ENCODE data around the gene C22orf39. TPM values are rescaled to one million over a fixed set of nuclear protein-coding genes. Genes with fewer than 3 reads are reported as not detected.

C22orf39 gene, protein sequence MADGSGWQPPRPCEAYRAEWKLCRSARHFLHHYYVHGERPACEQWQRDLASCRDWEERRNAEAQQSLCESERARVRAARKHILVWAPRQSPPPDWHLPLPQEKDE
- total RNA-seq (2021): 17.4 and 19.3 TPM in 2 replicates
- long read RNA-seq, transcript C22orf39-202 (3 exons, 3,350 nt): major isoform, 58 of 98 reads
- long read RNA-seq, transcript C22orf39-203 (3 exons, 1,005 nt): minor isoform, 18 of 98 reads
- long read RNA-seq, partial matches to known transcripts: 6 of 98 reads
- long read RNA-seq, other reads (novel, unspliced or antisense): 16 of 98 reads

DNA sequence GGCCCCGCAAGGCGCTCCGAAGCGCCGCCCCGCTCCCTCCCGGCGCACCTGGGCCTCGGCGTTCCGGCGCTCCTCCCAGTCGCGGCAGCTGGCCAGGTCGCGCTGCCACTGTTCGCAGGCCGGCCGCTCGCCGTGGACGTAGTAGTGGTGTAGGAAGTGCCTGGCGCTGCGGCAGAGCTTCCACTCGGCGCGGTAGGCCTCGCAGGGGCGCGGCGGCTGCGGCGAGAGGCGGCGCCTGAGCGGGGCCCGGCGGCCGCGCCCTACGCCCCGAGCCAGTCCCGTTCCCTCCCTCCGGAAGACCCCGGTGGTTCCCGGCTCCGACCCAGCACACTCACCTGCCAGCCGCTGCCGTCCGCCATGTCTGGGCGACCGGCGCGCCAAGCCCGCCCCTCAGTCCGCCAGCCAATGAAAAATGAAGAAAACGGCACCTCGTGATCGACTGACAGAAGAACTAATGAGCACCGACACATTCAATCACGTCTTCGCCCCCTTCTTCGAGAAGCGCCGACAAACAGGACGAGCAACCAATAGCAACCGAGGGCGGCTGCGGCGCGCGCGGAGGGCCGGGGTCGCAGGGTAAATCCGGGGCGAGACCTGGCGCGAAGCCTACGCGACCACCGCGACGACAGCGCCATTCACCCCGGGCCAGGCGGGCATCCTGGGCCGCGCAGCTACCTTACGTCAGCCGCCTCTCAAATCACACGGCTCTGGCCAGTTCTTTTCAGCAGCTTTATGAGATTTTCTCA, at the start of gene C22orf39:
Gene C22orf39 (minus strand): TSS at position 382 of the 746 bp plus-strand sequence. CDS start 23 bp downstream, at position 359.
- Histone ChIP-seq H3K56ac (ENCODE audit: insufficient read length, low read depth, low read length) (no peak within 1 kb of the TSS), H3K27ac (ENCODE audit: insufficient read length, low read depth, low read length) (no peak within 1 kb of the TSS), H3K9me3 (ENCODE audit: control insufficient read depth, low read depth, low read length) (no peaks in the 10 kb centered on the region), H3K14ac (ENCODE audit: insufficient read depth, low read length) (peak within 1 kb of the TSS; percentile 84), H3K18ac (ENCODE audit: insufficient read length, low read depth, low read length) (peak within 1 kb of the TSS; percentile 83), H3K79me1 (ENCODE audit: insufficient read depth, low read depth, low read length, poor library complexity, severe bottlenecking) (no peaks in the 10 kb centered on the region), H2BK12ac (ENCODE audit: insufficient read length, low read depth, low read length) (no peak within 1 kb of the TSS), H3T11ph (ENCODE audit: low read length) (no peak within 1 kb of the TSS), H3K4ac (ENCODE audit: low read depth, low read length) (no peak within 1 kb of the TSS), H3K9ac (ENCODE audit: extremely low read depth, insufficient read length, low read length) (peak within 1 kb of the TSS; percentile 87), H4K91ac (ENCODE audit: insufficient read length, low read depth, low read length) (no peak within 1 kb of the TSS), H2AFZ (ENCODE audit: low read length) (peak within 1 kb of the TSS; percentile 35), H4K8ac (replicated peaks; ENCODE audit: insufficient read length, low read depth, low read length) (no peak within 1 kb of the TSS), H3K23me2 (ENCODE audit: insufficient read length, low read depth, low read length, poor library complexity, severe bottlenecking) (peaks cover 9% of the 10 kb centered on the region), H2BK120ac (ENCODE audit: low read depth, low read length, poor library complexity, severe bottlenecking) (no peak within 1 kb of the TSS), H3K4me2 (ENCODE audit: insufficient read depth, insufficient read length, low read length) (peak within 1 kb of the TSS; percentile 91), H3K27me3 (ENCODE audit: insufficient read depth, low read length) (no peaks in the 10 kb centered on the region; the same call in 1 of the 2 replicates), H2BK15ac (ENCODE audit: low read depth, low read length) (no peak within 1 kb of the TSS), H3K79me2 (ENCODE audit: insufficient read depth, low read length) (no peaks in the 10 kb centered on the region; the same call in 1 of the 2 replicates), H3K23ac (ENCODE audit: insufficient read length, low read depth, low read length) (no peak within 1 kb of the TSS), H4K20me1 (ENCODE audit: control insufficient read depth, insufficient read depth, insufficient read length) (peaks cover 2% of the 10 kb centered on the region), H2AK5ac (ENCODE audit: insufficient read length, low read length) (no peak within 1 kb of the TSS), H2BK5ac (ENCODE audit: insufficient read length, low read length) (no peak within 1 kb of the TSS), H4K5ac (ENCODE audit: insufficient read length, low read depth, low read length) (peak within 1 kb of the TSS; percentile 84), H2BK20ac (ENCODE audit: low read depth, low read length, poor library complexity, severe bottlenecking) (no peak within 1 kb of the TSS), H3K4me1 (ENCODE audit: insufficient read depth, low read length) (no peaks in the 10 kb centered on the region)
- peak within 1 kb of the TSS; percentile 84 to 97 for H3K4me3 Mint-ChIP-seq
- H3K27ac Mint-ChIP-seq: peak within 1 kb of the TSS; percentile 73 to 98 (median 76)
- H3K36me3 Mint-ChIP-seq (ENCODE audit: insufficient read depth in 1 of 3, low read depth in 3 of 3): peaks cover 16 to 55% (median 45%) of the 10 kb centered on the region in 3 experiments
- DNase-seq: peak; percentile 97
- H3K4me1 Mint-ChIP-seq: peaks cover 16 to 18% of the 10 kb centered on the region in 2 experiments
- TF ChIP-seq, protein P1, sequence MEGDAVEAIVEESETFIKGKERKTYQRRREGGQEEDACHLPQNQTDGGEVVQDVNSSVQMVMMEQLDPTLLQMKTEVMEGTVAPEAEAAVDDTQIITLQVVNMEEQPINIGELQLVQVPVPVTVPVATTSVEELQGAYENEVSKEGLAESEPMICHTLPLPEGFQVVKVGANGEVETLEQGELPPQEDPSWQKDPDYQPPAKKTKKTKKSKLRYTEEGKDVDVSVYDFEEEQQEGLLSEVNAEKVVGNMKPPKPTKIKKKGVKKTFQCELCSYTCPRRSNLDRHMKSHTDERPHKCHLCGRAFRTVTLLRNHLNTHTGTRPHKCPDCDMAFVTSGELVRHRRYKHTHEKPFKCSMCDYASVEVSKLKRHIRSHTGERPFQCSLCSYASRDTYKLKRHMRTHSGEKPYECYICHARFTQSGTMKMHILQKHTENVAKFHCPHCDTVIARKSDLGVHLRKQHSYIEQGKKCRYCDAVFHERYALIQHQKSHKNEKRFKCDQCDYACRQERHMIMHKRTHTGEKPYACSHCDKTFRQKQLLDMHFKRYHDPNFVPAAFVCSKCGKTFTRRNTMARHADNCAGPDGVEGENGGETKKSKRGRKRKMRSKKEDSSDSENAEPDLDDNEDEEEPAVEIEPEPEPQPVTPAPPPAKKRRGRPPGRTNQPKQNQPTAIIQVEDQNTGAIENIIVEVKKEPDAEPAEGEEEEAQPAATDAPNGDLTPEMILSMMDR (conservative IDR thresholded peaks at IDR 0.05): no peak
- peaks cover 19% of the 10 kb centered on the region for H3K27me3 Mint-ChIP-seq (ENCODE audit: low read depth)
- no peaks in the 10 kb centered on the region; a peak in 1 of 5 replicates for H3K9me3 Mint-ChIP-seq
- WGBS (ENCODE audit: extremely low coverage, insufficient read length, low lambda C conversion rate): no CpG with 5 or more reads among the region's 92 CpGs

Data from H9 (cell line).